ENCODE data around the gene SIL1.

DNA sequence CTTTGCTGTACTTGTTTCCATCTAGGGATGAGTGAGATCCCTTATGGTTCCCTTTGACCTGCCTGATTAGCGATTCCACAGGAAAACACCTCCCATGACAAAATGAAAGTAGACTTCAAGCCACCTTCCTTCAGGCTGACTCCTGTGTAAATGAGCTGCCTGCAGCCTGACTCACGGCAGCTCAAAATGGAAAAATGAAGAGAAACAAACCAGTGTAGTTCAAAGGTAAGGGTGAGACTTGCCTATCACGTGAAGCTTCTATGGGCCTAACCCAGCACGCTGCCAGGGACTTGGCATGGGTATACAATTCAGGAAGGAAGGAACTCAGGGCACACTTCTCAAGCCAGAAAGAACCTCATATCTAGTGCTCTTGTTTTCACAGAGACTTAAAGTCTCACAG lies 212.9 kb downstream of the SIL1 start:
- TF ChIP-seq, protein P1, sequence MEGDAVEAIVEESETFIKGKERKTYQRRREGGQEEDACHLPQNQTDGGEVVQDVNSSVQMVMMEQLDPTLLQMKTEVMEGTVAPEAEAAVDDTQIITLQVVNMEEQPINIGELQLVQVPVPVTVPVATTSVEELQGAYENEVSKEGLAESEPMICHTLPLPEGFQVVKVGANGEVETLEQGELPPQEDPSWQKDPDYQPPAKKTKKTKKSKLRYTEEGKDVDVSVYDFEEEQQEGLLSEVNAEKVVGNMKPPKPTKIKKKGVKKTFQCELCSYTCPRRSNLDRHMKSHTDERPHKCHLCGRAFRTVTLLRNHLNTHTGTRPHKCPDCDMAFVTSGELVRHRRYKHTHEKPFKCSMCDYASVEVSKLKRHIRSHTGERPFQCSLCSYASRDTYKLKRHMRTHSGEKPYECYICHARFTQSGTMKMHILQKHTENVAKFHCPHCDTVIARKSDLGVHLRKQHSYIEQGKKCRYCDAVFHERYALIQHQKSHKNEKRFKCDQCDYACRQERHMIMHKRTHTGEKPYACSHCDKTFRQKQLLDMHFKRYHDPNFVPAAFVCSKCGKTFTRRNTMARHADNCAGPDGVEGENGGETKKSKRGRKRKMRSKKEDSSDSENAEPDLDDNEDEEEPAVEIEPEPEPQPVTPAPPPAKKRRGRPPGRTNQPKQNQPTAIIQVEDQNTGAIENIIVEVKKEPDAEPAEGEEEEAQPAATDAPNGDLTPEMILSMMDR (conservative IDR thresholded peaks at IDR 0.05; ENCODE audit: low read depth, low read length) = no peak
- no peak for TF ChIP-seq EZH2 (IDR thresholded peaks at IDR 0.05; ENCODE audit: borderline replicate concordance, low read depth, low read length, poor library complexity, severe bottlenecking)
